ENCODE results near the gene FSTL4.

The FSTL4 gene

DNA sequence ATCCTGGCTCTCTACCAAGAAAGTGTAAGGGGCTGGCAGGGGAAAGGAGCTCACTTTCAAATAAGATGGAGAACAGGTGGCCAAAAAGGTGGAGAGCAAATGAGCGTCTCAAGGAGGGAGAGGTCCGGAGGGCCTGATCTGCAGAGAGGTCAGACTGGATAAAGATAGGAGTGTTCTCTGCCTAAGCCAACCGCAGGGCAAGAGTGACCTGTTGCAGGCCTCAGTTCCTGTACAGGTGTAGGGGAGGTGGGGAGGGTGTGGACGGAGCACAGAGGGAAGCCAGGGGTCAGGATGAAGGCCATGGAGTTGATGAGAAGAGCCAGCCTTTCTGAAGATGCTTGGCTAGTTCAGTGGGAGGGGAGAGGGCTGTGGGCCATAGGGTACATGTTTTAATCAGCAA lies 320.8 kb downstream of the FSTL4 start:
- DNase-seq (ENCODE audit: low spot score): no peak

DNA sequence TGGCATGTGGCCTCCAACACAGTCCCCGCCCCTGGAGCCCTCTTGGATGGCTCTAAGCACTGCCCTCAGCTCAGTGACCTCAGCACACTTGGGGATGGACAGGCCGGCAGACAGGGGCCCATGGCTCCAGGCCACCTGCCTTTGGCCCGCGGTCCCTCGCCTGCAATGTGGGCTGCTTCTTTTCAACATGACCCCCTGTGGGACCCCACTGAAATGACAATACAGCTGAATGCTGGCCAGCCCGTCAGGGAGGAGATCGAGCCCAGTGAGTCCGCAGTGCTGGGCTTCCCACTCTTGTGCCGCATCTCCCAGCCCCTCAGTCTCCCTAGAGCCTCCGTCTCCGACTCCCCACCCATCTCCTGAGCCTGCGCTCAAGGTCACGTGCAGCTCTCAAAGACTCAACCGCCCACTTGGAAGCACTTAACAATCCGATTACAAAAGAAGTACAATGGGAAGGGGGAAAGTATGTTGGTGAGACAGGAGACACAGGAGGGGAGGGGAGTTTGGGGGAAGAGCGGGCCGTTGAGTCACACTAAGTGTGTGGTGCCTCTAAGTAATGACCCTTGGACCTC lies 321.6 kb downstream of the FSTL4 start:
- no peak for DNase-seq (ENCODE audit: low spot score)

DNA sequence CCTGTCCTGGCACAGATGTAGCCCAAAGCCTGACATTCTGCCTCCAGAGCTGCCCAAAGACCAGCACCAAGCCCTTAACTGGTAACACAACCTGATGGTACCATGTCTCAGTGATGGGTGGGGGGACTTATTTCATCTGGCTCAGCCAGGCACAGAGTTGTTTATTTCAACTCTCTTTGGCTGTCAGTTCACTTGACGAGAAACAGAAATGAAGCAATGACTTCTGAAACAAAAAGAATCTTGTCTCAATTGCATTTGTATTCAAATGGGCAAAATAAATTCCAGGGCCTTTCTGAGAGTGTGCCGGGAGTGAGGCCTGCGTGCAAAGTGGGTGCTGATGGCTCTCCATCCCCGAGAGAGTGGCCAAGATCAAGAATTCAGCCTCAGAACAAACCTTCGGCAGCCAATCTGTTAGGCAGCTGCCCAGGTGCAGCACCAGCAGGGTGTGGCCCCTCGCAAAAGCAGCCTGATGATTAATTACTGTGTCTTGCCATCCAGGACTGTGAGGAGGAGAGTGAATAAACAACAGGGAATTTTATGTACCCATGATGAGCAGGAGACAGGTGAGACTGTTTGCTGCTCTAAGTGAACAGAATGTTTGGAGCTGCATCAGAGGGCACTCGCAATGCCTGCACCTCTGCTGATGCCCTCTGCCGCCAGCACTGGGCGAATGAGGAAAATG lies 322.5 kb downstream of the FSTL4 start:
- peak; percentile 61 for DNase-seq (ENCODE audit: low spot score)

DNA sequence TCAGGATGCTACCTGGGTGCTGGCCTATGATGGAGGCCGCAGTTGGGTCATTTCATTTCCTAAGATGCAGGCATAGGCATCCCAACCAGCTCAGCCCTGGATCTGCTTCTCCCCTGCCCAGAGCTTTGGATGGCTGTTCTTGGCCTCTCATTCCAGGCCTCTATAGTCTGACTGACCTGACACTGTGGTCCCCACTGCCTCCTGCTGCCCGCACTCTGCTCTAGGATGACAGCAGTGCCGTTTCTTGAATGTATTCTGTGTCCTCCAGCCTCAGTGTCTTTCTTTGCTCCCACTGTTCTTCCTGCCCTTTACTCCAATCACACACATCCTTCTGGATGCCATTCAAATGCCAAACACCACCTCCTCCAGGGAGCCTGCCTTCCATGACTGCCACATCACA lies 324.8 kb downstream of the FSTL4 start:
- peak; percentile 35 for DNase-seq (ENCODE audit: low spot score)

DNA sequence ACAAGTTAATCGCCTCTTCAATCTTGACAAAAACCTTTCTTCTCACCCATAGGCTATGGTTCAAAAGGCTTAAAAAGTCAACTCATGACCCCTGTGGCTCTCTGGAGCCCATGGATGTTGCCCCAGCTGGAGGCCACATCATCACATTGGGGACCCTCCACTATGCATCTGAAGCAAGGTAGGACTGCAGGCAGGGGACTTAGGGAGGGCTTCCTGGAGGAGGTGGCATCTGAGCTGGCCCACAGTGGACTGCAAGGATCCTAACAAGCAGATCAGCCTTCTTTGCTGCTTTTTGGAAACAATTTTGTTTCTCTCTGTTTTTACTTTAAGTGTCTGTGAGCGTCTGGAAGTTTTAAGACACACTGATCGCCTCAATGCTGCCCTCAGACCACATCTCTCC lies 325.9 kb downstream of the FSTL4 start:
- DNase-seq (ENCODE audit: low spot score): no peak

DNA sequence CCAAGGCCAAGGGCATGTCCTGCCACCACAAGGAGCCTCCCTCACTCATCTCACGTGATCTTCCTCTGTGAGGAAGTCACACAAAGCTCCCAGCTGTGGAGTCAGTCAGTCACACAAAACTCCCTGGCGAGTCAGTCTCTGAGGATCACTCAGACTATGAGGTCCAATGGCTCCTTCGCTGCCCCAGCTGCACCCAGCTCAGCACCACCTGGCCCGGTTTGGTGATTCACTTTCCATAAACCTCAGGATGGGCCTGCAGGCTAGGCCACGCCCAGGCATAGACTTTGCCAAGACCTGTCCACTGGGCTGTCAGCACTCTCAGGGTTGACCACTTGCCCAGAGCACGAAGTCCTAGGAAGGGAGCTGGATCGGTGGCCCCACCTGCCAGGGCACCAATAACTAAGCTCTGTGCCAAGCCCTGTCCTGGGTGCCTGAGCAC lies 326.7 kb downstream of the FSTL4 start:
- peak; percentile 91 for DNase-seq (ENCODE audit: low spot score)

DNA sequence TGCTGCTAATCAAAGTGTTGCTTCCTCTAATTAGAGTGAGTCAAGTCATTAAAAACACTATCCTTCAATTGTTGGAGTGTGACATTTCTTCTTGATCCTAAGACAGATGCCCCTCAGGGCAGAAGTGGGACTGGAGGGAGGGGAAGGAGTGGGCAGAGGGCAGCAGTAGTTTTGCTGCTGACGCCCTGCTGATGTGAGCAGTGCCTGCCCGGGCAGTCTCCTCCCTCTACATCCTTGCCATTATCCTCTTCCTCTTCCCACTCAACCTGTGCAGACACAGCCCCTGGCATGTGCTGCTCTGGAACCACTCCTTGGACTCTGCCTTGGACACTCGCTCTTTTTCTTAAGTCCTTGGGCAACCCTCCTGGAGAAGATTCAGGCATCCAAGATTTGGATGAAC lies 328.0 kb downstream of the FSTL4 start:
- DNase-seq (ENCODE audit: low spot score): no peak

DNA sequence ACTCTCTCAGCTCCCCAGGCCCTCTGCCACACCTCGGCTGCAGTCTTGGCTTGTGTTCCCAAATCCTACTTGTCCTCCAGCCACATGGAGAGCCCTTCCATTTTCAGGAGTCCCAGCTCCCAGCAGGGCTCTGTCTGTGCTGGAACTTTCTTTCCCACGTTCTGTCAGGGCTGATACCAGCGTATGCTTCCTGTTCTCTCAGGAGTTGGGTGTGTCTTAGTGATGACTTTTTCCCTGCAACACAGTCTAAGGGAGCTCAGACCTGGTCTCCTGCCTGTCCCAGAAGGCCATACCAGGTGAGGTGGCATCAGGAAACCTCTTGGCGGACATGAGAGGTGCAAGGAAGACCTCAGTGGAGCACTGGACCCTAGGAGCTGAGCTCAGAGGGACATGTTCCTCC lies 334.0 kb downstream of the FSTL4 start:
- no peak for DNase-seq (ENCODE audit: low spot score)

DNA sequence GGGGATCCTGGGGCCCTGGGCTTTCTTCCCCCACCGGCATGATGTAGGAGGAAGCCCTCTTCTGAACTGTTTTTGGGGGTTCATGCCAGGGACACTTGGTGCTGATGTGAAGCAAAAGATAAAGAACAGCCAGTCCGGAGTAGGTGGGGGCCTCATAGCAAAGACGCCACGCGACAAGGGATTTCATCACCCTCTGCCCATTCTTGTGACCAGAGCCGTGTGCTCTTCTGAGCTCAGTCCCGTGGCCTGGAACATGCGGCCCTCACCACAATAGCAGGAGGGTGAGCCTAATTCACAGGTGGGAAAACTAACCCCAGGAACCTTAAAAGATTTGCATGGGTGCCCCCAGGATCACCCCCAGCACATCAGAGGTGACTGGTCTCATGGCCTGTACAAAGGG lies 334.6 kb downstream of the FSTL4 start:
- no peak for DNase-seq (ENCODE audit: low spot score)

DNA sequence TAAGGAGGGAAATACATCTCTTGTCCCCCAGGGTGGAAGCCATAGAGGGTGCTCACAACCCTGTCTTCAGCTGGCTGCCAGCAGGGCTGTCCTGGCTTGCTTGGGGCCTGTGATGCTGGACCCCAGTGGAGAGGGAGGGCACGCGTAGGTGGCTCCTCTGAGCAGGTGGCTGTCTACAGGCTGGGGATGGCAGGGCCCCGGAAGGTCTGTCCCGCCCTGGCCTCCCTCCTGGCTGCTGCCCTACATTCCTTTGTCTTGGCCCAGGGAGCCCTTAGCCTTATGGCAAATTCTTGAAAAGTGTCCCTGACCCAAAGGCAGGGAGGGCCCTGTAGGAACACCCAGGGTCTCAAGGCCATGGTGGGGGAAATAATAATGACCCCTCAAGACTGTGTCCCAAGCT lies 336.2 kb downstream of the FSTL4 start:
- DNase-seq (ENCODE audit: low spot score): no peak

DNA sequence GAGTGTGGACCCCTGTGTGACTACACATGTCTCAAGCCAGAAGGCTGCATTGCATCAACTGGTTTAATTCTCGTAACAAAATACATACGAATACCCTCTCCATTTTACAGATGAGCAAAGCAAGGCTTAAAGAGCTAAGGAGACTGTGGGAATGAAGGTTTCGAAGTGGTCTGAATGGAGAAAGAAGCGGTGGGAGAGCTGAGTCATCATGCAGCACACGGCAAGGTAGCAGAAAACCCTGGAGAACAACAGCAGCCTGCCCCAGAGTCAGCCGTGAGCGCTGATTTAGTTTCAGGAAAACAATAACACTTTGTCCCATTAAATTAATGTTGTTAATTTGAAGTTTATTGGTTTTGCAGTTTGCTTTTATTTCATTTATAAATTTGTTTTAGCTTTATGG lies 336.7 kb downstream of the FSTL4 start:
- DNase-seq (ENCODE audit: low spot score): no peak

DNA sequence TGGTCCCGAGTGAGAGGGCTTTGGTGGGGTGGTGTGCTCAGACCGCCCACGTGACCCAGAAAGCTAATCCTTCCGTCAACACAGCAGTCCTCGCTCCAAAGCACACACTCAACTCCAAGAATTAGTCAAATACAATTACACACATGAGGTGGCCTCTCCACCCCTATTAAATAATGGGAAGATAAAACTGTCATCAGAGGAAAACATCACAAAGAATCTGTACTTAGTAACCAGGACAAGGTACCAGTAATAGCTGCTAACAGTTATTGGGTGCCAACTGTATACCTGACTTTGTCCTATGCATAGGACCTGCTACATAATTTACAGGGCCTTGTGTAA lies 337.8 kb downstream of the FSTL4 start:
- no peak for DNase-seq (ENCODE audit: low spot score)

DNA sequence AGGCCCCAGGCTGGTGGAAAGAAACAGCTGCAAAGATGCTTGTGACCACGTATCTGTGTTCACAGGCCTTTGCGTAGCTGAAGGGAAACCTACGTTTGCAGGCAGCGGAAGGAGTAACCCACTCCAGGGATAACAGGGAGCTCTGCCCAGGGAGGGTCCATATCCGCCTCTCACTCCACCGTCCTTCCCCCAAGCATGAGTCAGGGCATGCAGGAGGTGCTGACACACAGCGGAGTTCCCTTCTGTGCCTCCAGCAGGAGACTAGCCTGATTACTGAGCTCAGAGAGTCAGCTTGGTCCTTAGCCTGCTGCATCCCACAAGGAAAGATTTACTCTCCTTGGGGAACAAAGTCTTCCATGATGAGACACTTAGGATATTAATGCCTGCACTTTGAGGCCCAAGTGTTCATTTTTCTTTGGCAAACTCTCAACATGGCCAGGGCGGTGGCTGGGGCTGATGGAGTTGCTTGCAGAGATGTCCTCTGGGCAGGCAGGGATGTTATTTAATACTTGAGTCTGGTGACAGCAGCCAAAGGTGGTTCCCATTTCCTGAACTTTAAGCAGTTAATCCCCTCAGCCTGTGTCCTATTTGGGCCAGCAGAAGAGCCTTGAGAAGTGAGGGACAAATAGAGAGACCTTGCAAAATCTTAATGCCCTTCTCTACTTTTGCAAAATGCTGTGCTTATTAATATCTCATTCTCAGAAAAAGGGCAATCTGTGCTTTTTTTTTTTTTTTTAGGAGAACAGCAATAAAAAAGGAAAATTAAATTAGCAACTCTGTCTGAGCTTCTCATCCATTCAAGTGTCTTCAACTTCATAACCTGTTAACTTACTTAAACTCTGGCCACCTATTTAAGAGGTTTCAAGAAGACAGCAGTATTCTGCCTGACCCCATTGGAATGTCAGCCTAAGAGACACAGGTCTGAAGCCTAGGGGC lies 338.4 kb downstream of the FSTL4 start:
- DNase-seq (ENCODE audit: low spot score): no peak

DNA sequence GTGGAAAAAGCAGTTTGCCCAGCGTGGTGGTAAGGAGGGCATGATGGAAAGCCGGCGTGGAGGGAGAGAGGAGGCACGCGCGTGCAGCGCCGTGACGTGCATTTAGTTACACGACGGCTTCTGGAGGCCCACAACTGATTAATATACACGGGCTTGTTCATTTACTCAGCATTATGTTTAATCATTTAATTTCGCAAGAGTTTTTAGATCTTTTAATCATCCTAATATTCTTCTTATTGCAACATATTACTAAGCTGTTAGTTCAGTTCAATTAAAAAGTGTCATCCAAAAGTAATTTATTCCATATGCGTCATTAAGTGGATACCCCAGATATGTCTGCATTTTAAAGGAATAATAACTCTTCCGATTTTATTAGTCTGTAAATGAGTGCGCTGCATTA lies 340.0 kb downstream of the FSTL4 start:
- DNase-seq (ENCODE audit: low spot score): no peak

DNA sequence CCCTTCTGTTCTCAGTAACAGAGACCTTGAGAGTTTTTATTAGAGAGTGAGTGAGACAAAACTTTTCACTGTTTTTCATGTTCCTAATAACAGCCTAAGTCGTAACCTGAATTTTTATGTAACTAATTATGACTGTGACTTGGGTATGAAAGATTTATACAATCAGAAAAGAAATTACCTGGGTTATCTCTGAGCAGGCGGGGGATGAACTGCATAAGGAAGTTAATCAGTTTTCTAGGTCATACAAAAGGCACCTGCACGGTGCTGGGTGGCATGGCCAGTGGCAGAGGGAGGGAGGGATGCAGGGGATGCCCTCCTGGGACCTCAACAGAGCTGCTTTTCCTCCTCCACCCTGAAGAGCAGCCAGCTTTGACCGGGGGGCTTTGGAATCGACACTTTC lies 340.7 kb downstream of the FSTL4 start:
- no peak for DNase-seq (ENCODE audit: low spot score)

DNA sequence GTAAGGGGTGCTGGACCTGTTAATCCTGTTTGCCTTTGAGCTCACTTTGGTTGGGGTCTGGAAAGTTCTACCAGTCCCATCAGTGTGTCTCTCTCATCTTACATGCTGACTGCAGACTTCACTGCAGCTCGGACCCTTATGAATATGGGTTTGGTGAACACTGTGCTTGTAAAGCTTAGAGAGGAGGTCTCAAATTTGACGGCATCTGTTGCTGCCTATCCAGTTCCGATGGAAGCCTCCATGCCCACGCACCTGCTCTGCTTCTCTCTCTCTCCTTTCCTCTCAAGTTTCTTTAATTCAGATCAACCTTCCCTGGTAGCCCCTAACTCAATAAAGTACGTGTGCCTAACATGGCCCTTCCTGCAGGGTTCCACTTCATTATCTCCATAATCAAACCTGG lies 342.6 kb downstream of the FSTL4 start:
- DNase-seq (ENCODE audit: low spot score): no peak

DNA sequence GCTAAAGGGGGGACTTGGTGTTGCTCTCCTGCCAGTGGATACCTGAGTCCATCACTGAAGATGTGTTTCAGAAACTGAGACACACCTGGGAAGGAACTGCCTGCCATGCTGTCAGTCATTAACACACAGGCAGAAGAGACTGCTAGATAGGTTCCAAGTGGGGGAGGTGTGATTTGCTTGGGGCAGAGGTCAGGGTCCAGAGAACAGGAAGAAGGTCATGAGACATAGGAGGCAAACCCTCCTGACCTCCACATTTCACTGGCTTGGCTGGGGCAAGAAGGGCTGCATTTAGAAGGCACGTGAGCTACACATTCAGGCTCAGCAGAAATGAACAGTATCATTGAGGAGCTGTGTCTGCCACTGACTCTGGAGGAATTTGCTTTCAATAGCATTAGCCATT lies 344.7 kb downstream of the FSTL4 start:
- DNase-seq (ENCODE audit: low spot score): no peak

DNA sequence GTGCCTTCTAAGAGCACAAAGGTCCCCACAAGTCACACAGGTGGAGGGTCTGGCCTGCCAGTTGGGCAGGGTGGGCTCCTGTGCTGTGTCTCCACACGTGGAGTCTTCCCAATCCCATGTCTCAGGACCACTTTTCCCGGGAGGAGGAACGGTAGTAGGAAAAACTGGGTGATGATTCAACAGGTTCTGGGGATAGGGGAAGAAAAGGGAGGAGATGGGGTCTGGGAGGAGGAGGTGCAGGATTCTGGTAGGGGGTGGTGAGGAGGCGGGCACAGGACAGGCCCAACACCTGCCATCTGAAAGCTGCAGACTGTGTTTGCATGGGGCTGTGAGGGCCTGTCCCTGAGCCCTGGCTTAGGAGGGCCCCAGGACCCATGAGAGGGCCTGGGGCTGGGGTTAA lies 345.4 kb downstream of the FSTL4 start:
- no peak for DNase-seq (ENCODE audit: low spot score)

DNA sequence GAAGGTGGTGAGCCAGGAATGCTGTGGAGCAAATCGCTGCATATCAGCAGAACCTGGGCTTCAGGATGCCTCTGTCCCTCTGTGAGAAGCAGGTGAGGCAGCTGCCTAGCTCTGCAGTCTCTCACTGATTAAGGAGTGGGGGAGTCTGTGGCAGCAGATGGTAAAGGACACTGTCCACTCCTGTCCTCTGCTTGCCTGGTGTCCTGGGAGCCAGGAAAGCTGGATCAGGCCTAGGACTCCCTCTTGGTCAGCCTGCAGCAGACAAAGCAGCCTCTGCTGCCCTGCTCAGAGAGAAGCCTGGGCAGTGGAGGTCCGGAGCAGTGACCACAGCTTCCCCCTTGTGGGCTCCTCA lies 345.8 kb downstream of the FSTL4 start:
- no peak for DNase-seq (ENCODE audit: low spot score)

DNA sequence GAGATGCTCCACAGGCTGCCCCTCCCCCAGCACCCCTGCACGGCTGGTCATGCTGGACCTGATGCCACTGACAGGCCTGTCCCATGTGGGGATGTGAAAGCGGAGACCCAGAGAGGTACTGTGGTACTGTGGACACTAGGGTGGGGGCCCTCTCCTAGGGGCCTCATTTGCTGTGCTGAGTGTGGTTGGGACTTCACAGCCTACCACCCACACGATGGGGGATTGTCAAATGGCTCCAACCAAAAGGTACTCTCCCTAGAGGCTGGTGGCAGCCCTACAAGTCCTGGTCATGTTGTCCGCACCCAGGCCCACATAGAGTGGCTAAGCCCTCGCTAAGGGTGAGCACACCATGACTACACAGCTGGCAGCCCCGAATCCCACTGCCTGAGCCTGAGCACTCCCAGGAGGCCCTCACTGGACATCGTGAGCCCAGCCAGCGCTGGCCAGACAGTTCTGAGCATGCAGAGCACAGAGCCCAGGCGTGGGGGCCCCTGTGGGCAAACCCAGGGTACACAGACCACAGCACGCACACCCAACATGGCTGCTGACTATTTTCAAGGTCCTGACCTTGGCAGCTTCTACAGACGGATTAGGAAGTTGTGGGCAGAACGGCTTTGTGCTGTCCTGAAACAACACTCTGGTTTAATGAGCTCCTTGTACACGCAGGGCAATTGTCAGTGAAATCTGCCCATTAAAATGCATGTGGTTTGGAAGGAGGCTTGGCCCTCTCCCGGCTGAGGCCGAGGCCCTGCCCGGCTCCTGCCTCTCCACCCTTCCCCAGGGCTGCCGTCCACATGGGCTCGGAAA lies 346.4 kb downstream of the FSTL4 start:
- no peak for DNase-seq (ENCODE audit: low spot score)

DNA sequence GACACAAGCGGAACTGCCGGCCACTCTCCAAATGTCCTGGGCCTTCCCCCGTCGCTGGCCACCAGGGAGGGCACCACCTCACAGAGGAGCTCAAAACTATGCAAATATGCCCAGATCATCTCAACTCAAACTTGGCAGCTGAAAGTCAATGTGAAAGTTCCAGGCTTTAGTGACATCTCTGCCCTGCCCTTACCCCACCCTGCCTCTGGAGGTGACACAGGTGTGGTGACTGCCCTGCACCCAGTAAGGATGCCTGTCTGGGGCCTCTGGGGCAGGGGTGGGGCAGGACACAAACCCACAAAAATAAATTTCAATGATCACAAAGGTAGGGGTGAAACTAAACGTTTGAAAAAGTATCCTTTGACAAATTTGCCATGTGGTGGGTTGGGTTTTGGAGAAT lies 347.1 kb downstream of the FSTL4 start:
- no peak for DNase-seq (ENCODE audit: low spot score)

DNA sequence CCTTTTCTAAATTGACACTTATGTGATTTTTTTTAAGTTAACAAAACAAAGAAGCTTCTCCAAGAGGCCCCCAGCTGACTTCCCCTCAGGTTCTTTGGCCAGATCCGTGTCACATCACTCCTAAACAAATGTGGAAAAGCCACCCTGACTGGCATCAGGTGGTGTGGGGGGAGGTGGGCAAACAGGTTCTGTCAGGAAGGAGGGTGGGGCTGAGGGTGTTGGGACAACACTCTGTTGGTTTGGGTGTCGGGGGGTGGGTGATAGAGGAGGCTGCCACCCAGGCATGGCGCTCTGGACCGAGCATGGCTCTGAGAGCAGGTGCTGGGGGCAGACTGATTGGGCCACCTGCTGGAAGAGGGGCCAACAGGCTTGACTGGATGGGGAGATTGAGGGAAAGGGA lies 349.7 kb downstream of the FSTL4 start:
- DNase-seq (ENCODE audit: low spot score): no peak

DNA sequence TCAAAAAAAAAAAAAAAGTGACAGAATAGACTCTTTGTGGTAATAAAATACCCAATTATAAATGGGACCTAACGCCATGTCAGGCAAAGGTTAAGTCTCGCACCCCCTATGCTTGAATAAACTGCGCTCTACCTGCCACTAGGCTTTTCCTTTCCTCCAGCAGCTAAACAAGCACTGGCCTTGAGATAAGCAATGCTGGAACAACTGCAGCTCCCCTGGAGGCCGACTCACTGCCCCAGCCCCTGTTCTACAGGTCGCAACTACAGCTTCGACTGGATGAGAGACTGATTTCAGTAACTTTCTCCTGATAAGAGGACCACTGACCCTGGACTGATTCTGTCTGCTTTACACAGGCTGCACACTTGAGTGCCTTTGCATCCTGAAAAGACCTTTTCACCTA lies 350.3 kb downstream of the FSTL4 start:
- DNase-seq (ENCODE audit: low spot score): no peak

Measured in kidney tubule cell (primary cell).